ENCODE data around the gene ENC1.

Gene ENC1

DNA sequence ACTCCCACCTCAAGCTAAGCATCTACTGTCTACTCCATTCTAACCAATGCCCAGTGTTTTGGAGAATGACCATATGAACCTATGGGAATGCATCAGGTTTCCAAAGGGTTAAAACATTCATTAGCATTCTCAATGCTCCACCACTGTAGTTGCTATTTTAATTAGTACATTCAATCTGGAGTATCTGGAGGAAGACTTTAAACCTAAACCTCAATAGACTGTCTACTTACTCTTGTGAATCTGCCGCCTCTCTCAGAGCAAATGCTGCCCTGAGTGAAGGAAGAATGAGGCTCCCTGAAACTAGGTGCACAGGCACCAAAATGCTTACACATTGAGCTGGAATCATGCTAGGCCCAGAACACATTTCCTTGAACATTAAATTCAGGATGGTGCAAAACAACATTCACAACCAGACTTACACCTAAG lies 2.0 kb downstream of the ENC1 start:
- no peak overlapping the region for H2BK12ac ChIP-seq (ENCODE audit: low read length)
- peaks cover 22 to 39% of the 10 kb centered on the region in 2 donors for H3K36me3 ChIP-seq (replicated peaks in 1 of 2; ENCODE audit: control insufficient read depth in 2 of 2, insufficient read depth in 2 of 2, low read length in 2 of 2)
- H2BK5ac ChIP-seq (ENCODE audit: low read length): no peak overlapping the region
- no peak overlapping the region for H3K9ac ChIP-seq (ENCODE audit: low read depth, low read length, poor library complexity)
- H3K4me2 ChIP-seq (ENCODE audit: insufficient read depth, low read length, poor library complexity, severe bottlenecking): peak overlapping the region; percentile 48
- peaks cover 6% of the 10 kb centered on the region for H3K79me1 ChIP-seq (ENCODE audit: low read depth, low read length)
- H3K27ac ChIP-seq (replicated peaks; ENCODE audit: low read length): no peak overlapping the region
- H2AK5ac ChIP-seq (ENCODE audit: low read depth, low read length): no peak overlapping the region
- no peak for DNase-seq (ENCODE audit: low spot score)
- no peak overlapping the region for H3K14ac ChIP-seq (ENCODE audit: low read length)
- H3K4ac ChIP-seq (ENCODE audit: low read length): no peak overlapping the region
- peak overlapping the region; percentile 93 to 99 for H3K4me3 ChIP-seq (ENCODE audit: low read length in 2 of 2)
- WGBS, 2 donors (ENCODE audit: extremely low coverage in 2 of 2, insufficient read length in 2 of 2, insufficient replicate concordance in 1 of 2): no CpG with 5 or more reads among the region's 1 CpG
- no peak overlapping the region for H4K8ac ChIP-seq (ENCODE audit: low read depth, low read length)
- H2AFZ ChIP-seq (ENCODE audit: low read length): no peak overlapping the region
- no peak overlapping the region for H2BK15ac ChIP-seq (ENCODE audit: low read length)
- peaks cover 11 to 12% of the 10 kb centered on the region in 2 donors for H3K4me1 ChIP-seq (ENCODE audit: control insufficient read depth in 2 of 2, insufficient read depth in 1 of 2, low read depth in 1 of 2, low read length in 2 of 2)
- no peak overlapping the region for H2BK120ac ChIP-seq (ENCODE audit: low read depth, low read length)
- H3K18ac ChIP-seq (ENCODE audit: low read length): no peak overlapping the region
- H3K23ac ChIP-seq (ENCODE audit: low read depth, low read length, poor library complexity): no peak overlapping the region
- H3K9me3 ChIP-seq (replicated peaks in 1 of 2; ENCODE audit: control insufficient read depth in 2 of 2, insufficient read depth in 1 of 2, low read depth in 1 of 2, low read length in 2 of 2): no peaks in the 10 kb centered on the region
- H4K91ac ChIP-seq (ENCODE audit: low read depth, low read length, poor library complexity): no peak overlapping the region
- H3K27me3 ChIP-seq (ENCODE audit: control insufficient read depth in 3 of 3, insufficient read depth in 3 of 3, low read depth in 1 of 3, low read length in 3 of 3): no peaks in the 10 kb centered on the region

DNA sequence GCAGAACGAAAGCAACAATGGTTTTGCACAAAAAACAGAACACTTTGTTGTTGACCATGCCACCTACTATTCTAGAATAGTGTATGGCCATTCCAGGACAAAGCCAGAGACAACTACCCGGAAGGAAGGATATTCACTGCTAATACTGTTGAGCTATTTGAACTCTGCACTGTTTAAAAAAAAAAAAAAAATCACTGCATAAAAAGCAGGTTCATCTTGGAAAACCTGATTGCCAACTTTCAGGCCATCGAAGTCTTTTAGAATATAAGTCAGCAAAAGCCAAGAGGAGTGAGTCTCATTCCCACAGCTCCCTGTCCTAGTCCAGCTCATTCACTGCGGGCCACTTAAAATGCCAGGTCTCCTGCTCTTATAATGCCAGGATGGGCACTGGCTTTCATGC lies 4.0 kb downstream of the ENC1 start:
- Histone ChIP-seq H3K36me3 (replicated peaks in 1 of 2; ENCODE audit: control insufficient read depth in 2 of 2, insufficient read depth in 2 of 2, low read length in 2 of 2) (peaks cover 29 to 59% of the 10 kb centered on the region in 2 donors), H2BK12ac (ENCODE audit: low read length) (no peak overlapping the region), H3K23ac (ENCODE audit: low read depth, low read length, poor library complexity) (no peak overlapping the region), H4K8ac (ENCODE audit: low read depth, low read length) (no peak overlapping the region), H2BK120ac (ENCODE audit: low read depth, low read length) (no peak overlapping the region), H2BK5ac (ENCODE audit: low read length) (no peak overlapping the region), H2AK5ac (ENCODE audit: low read depth, low read length) (no peak overlapping the region), H4K91ac (ENCODE audit: low read depth, low read length, poor library complexity) (no peak overlapping the region), H3K27me3 (ENCODE audit: control insufficient read depth in 3 of 3, insufficient read depth in 3 of 3, low read depth in 1 of 3, low read length in 3 of 3) (no peaks in the 10 kb centered on the region), H3K4ac (ENCODE audit: low read length) (no peak overlapping the region), H2BK15ac (ENCODE audit: low read length) (no peak overlapping the region), H3K18ac (ENCODE audit: low read length) (no peak overlapping the region), H3K14ac (ENCODE audit: low read length) (no peak overlapping the region), H3K79me1 (ENCODE audit: low read depth, low read length) (peaks cover 6% of the 10 kb centered on the region), H3K27ac (replicated peaks; ENCODE audit: low read length) (no peak overlapping the region), H2AFZ (ENCODE audit: low read length) (no peak overlapping the region), H3K9me3 (replicated peaks in 1 of 2; ENCODE audit: control insufficient read depth in 2 of 2, insufficient read depth in 1 of 2, low read depth in 1 of 2, low read length in 2 of 2) (no peaks in the 10 kb centered on the region), H3K4me3 (ENCODE audit: low read length in 2 of 2) (no peak overlapping the region), H3K9ac (ENCODE audit: low read depth, low read length, poor library complexity) (no peak overlapping the region), H3K4me1 (ENCODE audit: control insufficient read depth in 2 of 2, insufficient read depth in 1 of 2, low read depth in 1 of 2, low read length in 2 of 2) (peaks cover 10 to 16% of the 10 kb centered on the region in 2 donors), H3K4me2 (ENCODE audit: insufficient read depth, low read length, poor library complexity, severe bottlenecking) (no peak overlapping the region)
- no peak for DNase-seq (ENCODE audit: low spot score)
- no CpG with 5 or more reads among the region's 4 CpGs for WGBS, 2 donors (ENCODE audit: extremely low coverage in 2 of 2, insufficient read length in 2 of 2, insufficient replicate concordance in 1 of 2)

DNA sequence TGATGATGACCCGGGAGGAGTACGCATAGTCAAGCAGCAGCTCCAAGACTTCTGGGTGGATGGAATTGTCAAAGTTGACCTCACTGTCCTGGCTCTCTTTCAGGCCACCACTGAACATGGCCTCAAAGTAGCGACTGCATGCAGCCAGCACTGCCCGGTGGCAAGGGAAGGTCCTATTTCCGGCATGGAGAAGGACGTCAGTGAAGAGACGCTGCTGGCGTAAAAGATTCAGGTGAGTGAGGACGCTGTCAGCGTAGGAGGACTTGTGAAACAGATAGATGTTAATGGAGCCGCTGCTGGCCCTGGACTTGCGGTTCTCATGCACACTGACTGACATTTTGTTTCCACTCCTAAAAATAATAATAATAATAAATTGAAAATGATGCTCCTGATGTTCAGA lies 4.4 kb downstream of the ENC1 start:
- Histone ChIP-seq H2AFZ (ENCODE audit: low read length) (no peak overlapping the region), H2BK120ac (ENCODE audit: low read depth, low read length) (no peak overlapping the region), H2AK5ac (ENCODE audit: low read depth, low read length) (no peak overlapping the region), H4K8ac (ENCODE audit: low read depth, low read length) (no peak overlapping the region), H3K9ac (ENCODE audit: low read depth, low read length, poor library complexity) (no peak overlapping the region), H2BK5ac (ENCODE audit: low read length) (no peak overlapping the region), H4K91ac (ENCODE audit: low read depth, low read length, poor library complexity) (no peak overlapping the region), H3K79me1 (ENCODE audit: low read depth, low read length) (peaks cover 6% of the 10 kb centered on the region), H3K4me1 (ENCODE audit: control insufficient read depth in 2 of 2, insufficient read depth in 1 of 2, low read depth in 1 of 2, low read length in 2 of 2) (peaks cover 13 to 19% of the 10 kb centered on the region in 2 donors), H3K36me3 (replicated peaks in 1 of 2; ENCODE audit: control insufficient read depth in 2 of 2, insufficient read depth in 2 of 2, low read length in 2 of 2) (peaks cover 29 to 63% of the 10 kb centered on the region in 2 donors), H3K4ac (ENCODE audit: low read length) (no peak overlapping the region), H3K14ac (ENCODE audit: low read length) (no peak overlapping the region), H2BK12ac (ENCODE audit: low read length) (no peak overlapping the region), H3K4me2 (ENCODE audit: insufficient read depth, low read length, poor library complexity, severe bottlenecking) (no peak overlapping the region), H3K27me3 (ENCODE audit: control insufficient read depth in 3 of 3, insufficient read depth in 3 of 3, low read depth in 1 of 3, low read length in 3 of 3) (no peaks in the 10 kb centered on the region), H2BK15ac (ENCODE audit: low read length) (no peak overlapping the region), H3K18ac (ENCODE audit: low read length) (no peak overlapping the region), H3K9me3 (replicated peaks in 1 of 2; ENCODE audit: control insufficient read depth in 2 of 2, insufficient read depth in 1 of 2, low read depth in 1 of 2, low read length in 2 of 2) (no peaks in the 10 kb centered on the region), H3K23ac (ENCODE audit: low read depth, low read length, poor library complexity) (no peak overlapping the region), H3K4me3 (ENCODE audit: low read length in 2 of 2) (no peak overlapping the region), H3K27ac (replicated peaks; ENCODE audit: low read length) (no peak overlapping the region)
- no CpG with 5 or more reads among the region's 12 CpGs for WGBS, 2 donors (ENCODE audit: extremely low coverage in 2 of 2, insufficient read length in 2 of 2, insufficient replicate concordance in 1 of 2)
- DNase-seq (ENCODE audit: low spot score): no peak

DNA sequence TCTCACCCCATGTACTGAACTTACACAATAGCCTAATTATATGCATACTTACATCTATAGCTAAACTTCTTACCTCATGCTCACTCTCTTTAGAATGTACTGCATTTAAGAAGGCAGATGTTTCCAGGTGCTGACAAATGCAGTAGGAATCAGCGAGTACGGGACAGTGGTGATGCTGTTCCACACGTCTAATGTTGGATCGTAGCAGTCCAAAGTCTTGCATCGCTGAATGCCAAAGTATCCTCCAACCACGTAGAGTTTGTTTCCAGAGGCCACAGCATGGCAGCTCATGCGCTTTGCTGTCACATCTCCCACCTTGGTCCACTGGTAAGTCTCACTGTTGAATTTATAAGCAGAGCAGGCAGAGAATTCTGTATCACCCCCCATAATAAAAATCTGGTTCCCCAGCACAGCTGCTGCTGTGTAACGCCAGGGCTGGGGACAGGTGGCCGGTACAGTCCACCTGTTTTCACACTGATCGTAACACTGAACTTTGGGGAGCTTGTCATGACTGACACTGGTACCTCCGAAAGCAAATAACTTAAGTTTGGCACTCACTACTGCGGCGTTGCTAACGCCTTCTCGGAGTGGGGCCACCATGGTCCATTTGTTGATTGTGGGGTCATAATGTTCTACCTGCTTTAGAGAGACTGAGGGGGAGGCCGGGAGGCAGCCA lies 5.8 kb downstream of the ENC1 start:
- H3K4me1 ChIP-seq (ENCODE audit: control insufficient read depth in 2 of 2, insufficient read depth in 1 of 2, low read depth in 1 of 2, low read length in 2 of 2): peaks cover 20 to 32% of the 10 kb centered on the region in 2 donors
- peaks cover 29 to 76% of the 10 kb centered on the region in 2 donors for H3K36me3 ChIP-seq (replicated peaks in 1 of 2; ENCODE audit: control insufficient read depth in 2 of 2, insufficient read depth in 2 of 2, low read length in 2 of 2)
- WGBS, 2 donors (ENCODE audit: extremely low coverage in 2 of 2, insufficient read length in 2 of 2, insufficient replicate concordance in 1 of 2): no CpG with 5 or more reads among the region's 16 CpGs

More for the DNA sequence above, 5.8 kb downstream of the ENC1 start:
- Histone ChIP-seq H3K18ac (ENCODE audit: low read length) (no peak overlapping the region), H2AK5ac (ENCODE audit: low read depth, low read length) (no peak overlapping the region), H3K27me3 (ENCODE audit: control insufficient read depth in 3 of 3, insufficient read depth in 3 of 3, low read depth in 1 of 3, low read length in 3 of 3) (no peaks in the 10 kb centered on the region), H2BK5ac (ENCODE audit: low read length) (no peak overlapping the region), H4K8ac (ENCODE audit: low read depth, low read length) (no peak overlapping the region), H3K14ac (ENCODE audit: low read length) (no peak overlapping the region), H3K23ac (ENCODE audit: low read depth, low read length, poor library complexity) (no peak overlapping the region), H3K9ac (ENCODE audit: low read depth, low read length, poor library complexity) (no peak overlapping the region), H2AFZ (ENCODE audit: low read length) (no peak overlapping the region), H3K9me3 (replicated peaks in 1 of 2; ENCODE audit: control insufficient read depth in 2 of 2, insufficient read depth in 1 of 2, low read depth in 1 of 2, low read length in 2 of 2) (no peaks in the 10 kb centered on the region), H2BK120ac (ENCODE audit: low read depth, low read length) (no peak overlapping the region), H2BK15ac (ENCODE audit: low read length) (no peak overlapping the region), H3K4ac (ENCODE audit: low read length) (no peak overlapping the region), H4K91ac (ENCODE audit: low read depth, low read length, poor library complexity) (no peak overlapping the region), H3K79me1 (ENCODE audit: low read depth, low read length) (peaks cover 6% of the 10 kb centered on the region), H2BK12ac (ENCODE audit: low read length) (no peak overlapping the region), H3K27ac (replicated peaks; ENCODE audit: low read length) (no peak overlapping the region), H3K4me3 (ENCODE audit: low read length in 2 of 2) (no peak overlapping the region), H3K4me2 (ENCODE audit: insufficient read depth, low read length, poor library complexity, severe bottlenecking) (no peak overlapping the region)
- no peak for DNase-seq (ENCODE audit: low spot score)
